ENCODE results near the gene DDN.
A peak's percentile ranks its signal among the peaks of the same experiment; 100 is the strongest.

The DDN gene

DNA sequence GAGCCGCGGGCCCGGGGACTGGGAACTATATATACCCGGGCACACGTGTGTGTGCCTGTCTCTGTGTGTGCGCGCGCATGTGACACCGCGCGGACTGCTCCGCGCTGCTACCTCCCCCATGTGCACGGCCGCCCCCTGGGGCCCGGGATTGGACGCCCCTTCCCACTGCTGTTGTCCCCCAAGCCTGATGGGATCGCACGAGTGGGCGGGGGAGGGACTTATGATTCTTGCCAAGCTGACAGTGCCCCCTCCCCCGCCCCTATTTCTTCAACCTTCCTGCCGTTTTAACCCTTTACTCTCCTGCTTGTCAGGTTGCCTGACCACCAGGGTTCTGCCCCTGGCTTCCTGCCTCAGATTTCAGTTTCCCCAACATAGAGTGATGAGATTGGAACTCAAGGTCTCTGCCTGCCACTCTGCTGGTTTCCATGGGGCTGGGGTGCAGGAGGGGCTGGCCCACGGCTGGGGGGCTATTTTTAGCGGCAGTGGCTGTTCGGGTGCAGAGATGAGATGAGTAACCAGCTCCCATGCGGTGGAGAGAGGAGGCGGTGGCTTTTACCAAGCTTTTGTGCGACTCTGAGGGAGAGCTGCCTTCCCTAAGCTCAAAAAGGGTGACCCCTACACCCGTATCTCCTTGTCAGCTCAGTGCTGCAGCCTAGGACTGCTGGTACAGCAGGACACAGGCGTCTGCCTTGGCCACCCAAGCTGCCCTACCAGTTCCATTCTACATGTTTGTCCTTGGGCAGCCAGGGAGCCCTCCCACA is at the start of gene DDN:
Gene DDN, minus strand, starts transcription at position 5 of the 761 bp plus-strand sequence. CDS start 88 bp downstream, outside the sequence.
- Histone ChIP-seq H3K4me1 (ENCODE audit: control insufficient read depth in 5 of 5, insufficient read depth in 5 of 5, low read length in 5 of 5) (peaks cover 2 to 44% (median 39%) of the 10 kb centered on the region in 5 donors), H3K4me3 (ENCODE audit: low read depth in 1 of 5, low read length in 5 of 5) (peak within 1 kb of the TSS; percentile 38 to 65 (median 53)), H3K27me3 (ENCODE audit: control insufficient read depth in 5 of 5, insufficient read depth in 4 of 5, low read length in 5 of 5) (peaks cover 18 to 57% (median 26%) of the 10 kb centered on the region in 5 donors), H3K9ac (ENCODE audit: low read length in 5 of 5) (peak within 1 kb of the TSS in 1 of 5 donors; percentile 43), H3K9me3 (ENCODE audit: control insufficient read depth in 5 of 5, low read length in 5 of 5) (no peaks in the 10 kb centered on the region), H3K36me3 (ENCODE audit: control insufficient read depth in 5 of 5, insufficient read depth in 5 of 5, low read length in 5 of 5) (peaks cover 3 to 44% (median 39%) of the 10 kb centered on the region in 5 donors), H3K27ac (ENCODE audit: low read depth, low read length) (no peak within 1 kb of the TSS)

DNA sequence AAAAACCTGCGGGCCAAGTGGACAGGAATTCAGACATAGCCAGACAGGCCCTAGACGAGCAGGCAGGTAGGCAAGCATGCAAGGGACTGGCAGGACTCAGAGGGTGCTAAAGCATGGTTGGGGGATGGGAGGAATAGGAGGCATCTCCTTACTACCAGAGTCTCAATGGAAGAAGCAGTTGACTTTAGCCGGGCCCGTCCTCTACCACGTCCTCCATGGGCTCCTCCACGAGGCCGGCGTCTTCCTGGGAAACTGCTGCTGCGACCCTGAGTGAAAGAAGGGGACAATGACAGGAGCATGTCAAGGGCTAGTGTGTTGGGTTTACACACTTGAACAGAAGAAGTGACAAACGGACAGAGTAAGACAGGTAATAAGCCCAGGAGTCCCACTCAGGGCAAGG is 49.8 kb upstream of the DDN start:
- H3K27me3 ChIP-seq (ENCODE audit: control insufficient read depth in 5 of 5, insufficient read depth in 4 of 5, low read length in 5 of 5): no peaks in the 10 kb centered on the region
- H3K4me1 ChIP-seq (ENCODE audit: control insufficient read depth in 5 of 5, insufficient read depth in 5 of 5, low read length in 5 of 5): no peaks in the 10 kb centered on the region
- no peak overlapping the region for H3K27ac ChIP-seq (ENCODE audit: low read depth, low read length)
- no peaks in the 10 kb centered on the region for H3K9me3 ChIP-seq (ENCODE audit: control insufficient read depth in 5 of 5, low read length in 5 of 5)
- H3K36me3 ChIP-seq (ENCODE audit: control insufficient read depth in 5 of 5, insufficient read depth in 5 of 5, low read length in 5 of 5): peaks cover 10 to 100% (median 98%) of the 10 kb centered on the region in 5 donors
- H3K4me3 ChIP-seq (ENCODE audit: low read depth in 1 of 5, low read length in 5 of 5): no peak overlapping the region
- no peak overlapping the region for H3K9ac ChIP-seq (ENCODE audit: low read length in 5 of 5)

DNA sequence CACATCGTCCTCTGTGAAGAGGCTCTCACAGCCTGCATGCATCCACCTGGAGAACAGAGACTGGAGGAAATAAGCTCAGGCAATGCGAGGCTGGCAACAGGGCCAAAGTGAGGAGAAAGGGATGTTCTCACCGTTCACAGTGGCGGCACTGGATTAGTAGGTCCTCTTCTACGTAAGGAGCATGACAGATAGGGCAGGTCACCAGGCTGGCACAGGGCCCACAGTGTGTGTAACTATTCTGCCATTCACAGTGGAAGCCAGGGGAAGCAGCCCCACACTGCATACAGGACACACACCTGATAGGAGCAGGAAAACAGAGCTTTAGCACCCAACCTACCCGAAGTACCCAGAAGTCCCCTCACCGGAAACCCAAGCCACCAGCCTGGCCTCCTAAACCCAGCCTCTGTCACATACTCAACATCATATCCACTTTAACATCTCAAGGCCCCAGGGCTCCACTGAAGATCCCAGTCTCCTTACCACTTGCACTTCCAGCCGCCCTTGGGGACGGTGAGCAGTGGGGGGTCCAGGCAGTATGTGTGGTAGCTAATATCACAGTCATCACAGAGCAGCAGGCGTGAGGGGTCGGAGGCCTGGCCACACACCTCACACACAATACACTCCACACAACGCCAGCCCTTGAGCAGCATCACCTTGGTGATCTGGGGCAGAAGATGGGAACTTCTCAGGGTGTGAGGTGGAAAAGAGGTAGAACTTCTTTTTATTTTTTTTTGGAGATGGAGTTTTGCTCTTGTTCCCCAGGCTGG is 47.1 kb upstream of the DDN start:
- no peaks in the 10 kb centered on the region for H3K9me3 ChIP-seq (ENCODE audit: control insufficient read depth in 5 of 5, low read length in 5 of 5)
- no peak overlapping the region for H3K9ac ChIP-seq (ENCODE audit: low read length in 5 of 5)
- H3K4me3 ChIP-seq (ENCODE audit: low read depth in 1 of 5, low read length in 5 of 5): no peak overlapping the region
- no peaks in the 10 kb centered on the region for H3K27me3 ChIP-seq (ENCODE audit: control insufficient read depth in 5 of 5, insufficient read depth in 4 of 5, low read length in 5 of 5)
- H3K4me1 ChIP-seq (ENCODE audit: control insufficient read depth in 5 of 5, insufficient read depth in 5 of 5, low read length in 5 of 5): no peaks in the 10 kb centered on the region
- H3K36me3 ChIP-seq (ENCODE audit: control insufficient read depth in 5 of 5, insufficient read depth in 5 of 5, low read length in 5 of 5): peaks cover 7 to 100% (median 98%) of the 10 kb centered on the region in 5 donors
- H3K27ac ChIP-seq (ENCODE audit: low read depth, low read length): no peak overlapping the region

DNA sequence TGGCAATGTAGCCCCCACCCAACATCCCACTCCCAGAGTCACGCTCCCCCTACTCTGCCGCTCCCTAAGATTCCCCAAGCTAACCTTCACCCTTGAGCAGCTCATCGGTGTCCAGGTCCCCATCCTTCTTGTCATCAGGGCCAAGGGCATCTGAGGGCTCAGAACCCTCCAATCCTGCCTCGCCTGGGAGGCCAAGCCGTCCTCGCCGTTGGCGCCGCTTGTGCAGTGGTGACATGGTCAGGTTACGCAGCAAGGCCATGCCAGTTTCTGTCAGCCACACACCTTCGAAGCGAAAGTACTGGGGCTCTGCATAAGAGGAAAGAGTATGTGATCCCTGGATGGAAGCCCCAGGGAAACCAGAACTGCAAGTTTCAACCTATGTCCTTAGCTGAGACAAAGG is 45.5 kb upstream of the DDN start:
- Histone ChIP-seq H3K36me3 (ENCODE audit: control insufficient read depth in 5 of 5, insufficient read depth in 5 of 5, low read length in 5 of 5) (peaks cover 7 to 100% (median 98%) of the 10 kb centered on the region in 5 donors), H3K4me1 (ENCODE audit: control insufficient read depth in 5 of 5, insufficient read depth in 5 of 5, low read length in 5 of 5) (no peaks in the 10 kb centered on the region), H3K4me3 (ENCODE audit: low read depth in 1 of 5, low read length in 5 of 5) (no peak overlapping the region), H3K9me3 (ENCODE audit: control insufficient read depth in 5 of 5, low read length in 5 of 5) (no peaks in the 10 kb centered on the region), H3K27ac (ENCODE audit: low read depth, low read length) (no peak overlapping the region), H3K9ac (ENCODE audit: low read length in 5 of 5) (peak overlapping the region in 1 of 5 donors; percentile 46), H3K27me3 (ENCODE audit: control insufficient read depth in 5 of 5, insufficient read depth in 4 of 5, low read length in 5 of 5) (no peaks in the 10 kb centered on the region)

DNA sequence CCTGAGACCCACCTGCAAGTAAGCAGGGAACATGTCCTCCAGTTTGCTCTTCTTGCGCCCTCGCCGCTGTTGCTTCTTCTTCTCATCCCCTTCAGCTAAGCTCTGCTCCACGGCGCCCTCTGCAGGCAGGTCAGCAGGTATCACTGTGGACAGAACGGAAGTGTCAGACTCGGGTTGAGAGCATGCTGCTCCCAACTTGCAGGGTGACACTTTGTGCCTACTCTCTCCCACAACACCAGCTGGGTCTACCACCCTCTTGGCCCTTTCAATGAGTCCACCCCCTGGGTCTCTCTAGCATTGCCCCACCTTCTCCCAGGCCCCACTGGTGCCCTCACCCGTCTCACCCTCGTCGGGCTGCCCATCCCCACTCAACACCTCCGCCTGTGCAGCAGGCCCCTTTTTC is 44.7 kb upstream of the DDN start:
- H3K27ac ChIP-seq (ENCODE audit: low read depth, low read length): no peak overlapping the region
- no peaks in the 10 kb centered on the region for H3K4me1 ChIP-seq (ENCODE audit: control insufficient read depth in 5 of 5, insufficient read depth in 5 of 5, low read length in 5 of 5)
- H3K27me3 ChIP-seq (ENCODE audit: control insufficient read depth in 5 of 5, insufficient read depth in 4 of 5, low read length in 5 of 5): no peaks in the 10 kb centered on the region
- H3K9ac ChIP-seq (ENCODE audit: low read length in 5 of 5): no peak overlapping the region
- peaks cover 7 to 100% (median 98%) of the 10 kb centered on the region in 5 donors for H3K36me3 ChIP-seq (ENCODE audit: control insufficient read depth in 5 of 5, insufficient read depth in 5 of 5, low read length in 5 of 5)
- no peak overlapping the region for H3K4me3 ChIP-seq (ENCODE audit: low read depth in 1 of 5, low read length in 5 of 5)
- no peaks in the 10 kb centered on the region for H3K9me3 ChIP-seq (ENCODE audit: control insufficient read depth in 5 of 5, low read length in 5 of 5)

DNA sequence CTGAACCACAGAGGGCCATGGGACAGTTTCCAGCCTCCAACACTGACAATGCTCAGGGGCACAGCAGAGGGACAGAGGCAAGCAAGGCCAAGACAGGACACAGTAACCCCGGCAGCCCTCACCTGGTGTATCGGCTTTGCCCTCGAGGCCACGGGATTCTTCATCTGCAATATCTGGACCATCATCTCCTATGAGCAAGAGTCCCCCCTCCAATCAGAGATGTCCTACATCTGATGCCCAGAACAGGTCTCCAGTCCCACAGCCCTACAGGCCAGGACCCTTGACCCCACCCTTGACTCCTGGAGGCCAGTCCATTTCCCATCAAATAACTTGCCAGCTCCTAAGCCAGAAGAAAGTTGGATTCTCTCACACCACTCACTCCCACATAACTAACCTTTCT is 44.1 kb upstream of the DDN start:
- H3K36me3 ChIP-seq (ENCODE audit: control insufficient read depth in 5 of 5, insufficient read depth in 5 of 5, low read length in 5 of 5): peaks cover 2 to 100% (median 98%) of the 10 kb centered on the region in 5 donors
- no peaks in the 10 kb centered on the region for H3K27me3 ChIP-seq (ENCODE audit: control insufficient read depth in 5 of 5, insufficient read depth in 4 of 5, low read length in 5 of 5)
- no peaks in the 10 kb centered on the region for H3K9me3 ChIP-seq (ENCODE audit: control insufficient read depth in 5 of 5, low read length in 5 of 5)
- H3K4me1 ChIP-seq (ENCODE audit: control insufficient read depth in 5 of 5, insufficient read depth in 5 of 5, low read length in 5 of 5): no peaks in the 10 kb centered on the region
- no peak overlapping the region for H3K9ac ChIP-seq (ENCODE audit: low read length in 5 of 5)
- H3K27ac ChIP-seq (ENCODE audit: low read depth, low read length): no peak overlapping the region
- no peak overlapping the region for H3K4me3 ChIP-seq (ENCODE audit: low read depth in 1 of 5, low read length in 5 of 5)

DNA sequence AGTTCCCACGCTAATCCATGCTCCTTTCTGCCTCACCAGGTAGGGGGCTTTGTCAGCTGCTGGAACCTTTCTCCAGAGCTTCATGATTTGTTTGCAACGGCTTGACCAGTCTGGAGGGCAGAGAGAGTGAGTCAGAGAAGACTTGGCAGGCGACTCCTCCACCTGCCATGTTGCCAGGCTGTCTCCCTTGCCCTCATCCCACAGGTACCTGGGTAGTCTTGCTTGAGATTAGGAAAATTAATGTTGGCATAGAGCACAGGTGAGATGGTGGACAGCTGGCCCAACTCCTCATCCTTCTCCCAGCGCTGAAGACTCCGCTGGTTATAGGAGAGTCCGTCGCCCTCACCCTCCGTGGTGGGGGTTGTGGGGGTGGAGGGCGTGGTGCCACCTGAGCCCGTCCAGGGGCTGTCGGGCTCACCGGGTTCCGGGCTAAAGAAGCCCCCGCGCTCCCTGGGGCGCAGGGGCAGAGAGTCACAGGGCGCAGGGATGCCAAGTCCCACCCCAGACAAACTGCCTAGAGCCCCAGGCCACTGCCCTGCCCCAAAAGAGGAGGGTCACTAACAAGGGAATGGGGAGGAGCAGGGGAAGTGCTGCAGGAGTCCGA is 42.8 kb upstream of the DDN start:
- peaks cover 0 to 100% (median 98%) of the 10 kb centered on the region in 5 donors for H3K36me3 ChIP-seq (ENCODE audit: control insufficient read depth in 5 of 5, insufficient read depth in 5 of 5, low read length in 5 of 5)
- H3K4me3 ChIP-seq (ENCODE audit: low read depth in 1 of 5, low read length in 5 of 5): no peak overlapping the region
- H3K27ac ChIP-seq (ENCODE audit: low read depth, low read length): no peak overlapping the region
- no peaks in the 10 kb centered on the region for H3K27me3 ChIP-seq (ENCODE audit: control insufficient read depth in 5 of 5, insufficient read depth in 4 of 5, low read length in 5 of 5)
- no peaks in the 10 kb centered on the region for H3K9me3 ChIP-seq (ENCODE audit: control insufficient read depth in 5 of 5, low read length in 5 of 5)
- H3K4me1 ChIP-seq (ENCODE audit: control insufficient read depth in 5 of 5, insufficient read depth in 5 of 5, low read length in 5 of 5): no peaks in the 10 kb centered on the region
- no peak overlapping the region for H3K9ac ChIP-seq (ENCODE audit: low read length in 5 of 5)

DNA sequence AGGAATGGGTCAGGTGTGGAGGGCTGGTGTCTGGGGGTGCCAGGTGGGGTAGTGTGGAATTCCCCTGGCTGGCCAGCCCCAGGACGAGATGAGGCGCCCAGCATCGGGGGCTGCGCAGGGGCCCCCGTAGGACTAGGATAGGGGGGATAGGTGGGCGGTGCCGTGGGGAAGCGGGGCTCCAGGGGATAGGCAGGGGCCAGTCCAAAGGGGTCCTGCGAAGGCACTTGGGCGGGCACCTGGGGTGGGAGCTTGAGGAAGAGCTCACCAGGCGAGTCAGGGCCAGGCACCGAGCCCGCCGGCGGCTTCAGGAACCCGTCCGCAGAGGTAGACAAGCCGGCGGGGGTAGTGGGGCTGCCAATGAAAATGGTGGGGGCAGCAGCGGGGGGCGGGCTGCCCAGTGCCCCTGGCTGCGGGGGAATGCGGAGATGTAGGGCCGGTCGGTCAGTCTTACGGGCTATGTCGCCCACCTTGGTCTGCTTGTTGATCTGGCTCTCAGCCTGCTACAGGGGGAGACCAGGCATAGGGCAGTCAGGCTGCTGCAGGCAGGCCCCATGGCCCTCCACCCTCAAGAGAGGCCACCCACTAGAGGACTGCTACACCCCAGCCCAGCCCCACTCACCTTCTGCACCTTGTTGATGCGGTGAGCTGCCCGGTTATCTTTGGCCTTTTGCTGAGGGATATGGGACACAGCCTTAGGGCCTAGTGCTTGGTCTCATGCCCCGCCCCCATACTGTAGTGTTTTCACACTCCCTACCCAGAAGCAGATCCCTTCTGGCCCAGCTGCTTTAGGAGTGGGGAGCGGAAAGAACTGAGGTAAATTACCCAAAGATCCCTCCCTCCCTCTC is 42.1 kb upstream of the DDN start:
- Histone ChIP-seq H3K27me3 (ENCODE audit: control insufficient read depth in 5 of 5, insufficient read depth in 4 of 5, low read length in 5 of 5) (no peaks in the 10 kb centered on the region), H3K9me3 (ENCODE audit: control insufficient read depth in 5 of 5, low read length in 5 of 5) (no peaks in the 10 kb centered on the region), H3K4me1 (ENCODE audit: control insufficient read depth in 5 of 5, insufficient read depth in 5 of 5, low read length in 5 of 5) (no peaks in the 10 kb centered on the region), H3K4me3 (ENCODE audit: low read depth in 1 of 5, low read length in 5 of 5) (no peak overlapping the region), H3K36me3 (ENCODE audit: control insufficient read depth in 5 of 5, insufficient read depth in 5 of 5, low read length in 5 of 5) (peaks cover 2 to 98% (median 97%) of the 10 kb centered on the region in 5 donors), H3K27ac (ENCODE audit: low read depth, low read length) (no peak overlapping the region), H3K9ac (ENCODE audit: low read length in 5 of 5) (no peak overlapping the region)

DNA sequence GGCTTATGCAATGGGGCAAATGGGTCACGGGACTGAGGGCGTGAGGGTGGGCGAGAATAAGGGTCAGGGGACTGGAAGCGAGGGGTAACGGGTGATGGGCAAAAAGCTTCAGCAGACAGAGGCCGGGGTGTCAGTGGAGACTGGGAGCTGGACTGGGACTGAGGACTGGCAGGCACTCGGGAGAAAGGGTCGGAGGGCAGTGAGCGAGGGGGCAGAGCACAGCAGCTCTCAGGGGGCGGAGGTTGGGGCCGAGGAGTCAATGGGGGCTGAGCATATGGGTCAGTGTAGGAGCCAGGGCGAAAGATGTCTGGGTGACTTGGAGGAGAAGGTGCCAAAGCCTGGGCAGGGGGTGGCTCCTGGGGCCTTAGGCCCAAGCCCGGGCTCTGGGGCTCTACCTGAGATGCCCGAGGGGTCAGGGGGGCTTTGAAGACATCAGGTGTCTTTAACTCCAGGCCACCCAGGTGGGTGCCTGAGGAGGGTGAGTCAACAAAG is 41.2 kb upstream of the DDN start:
- no peaks in the 10 kb centered on the region for H3K4me1 ChIP-seq (ENCODE audit: control insufficient read depth in 5 of 5, insufficient read depth in 5 of 5, low read length in 5 of 5)
- peaks cover 2 to 93% (median 89%) of the 10 kb centered on the region in 5 donors for H3K36me3 ChIP-seq (ENCODE audit: control insufficient read depth in 5 of 5, insufficient read depth in 5 of 5, low read length in 5 of 5)
- no peaks in the 10 kb centered on the region for H3K9me3 ChIP-seq (ENCODE audit: control insufficient read depth in 5 of 5, low read length in 5 of 5)
- no peaks in the 10 kb centered on the region for H3K27me3 ChIP-seq (ENCODE audit: control insufficient read depth in 5 of 5, insufficient read depth in 4 of 5, low read length in 5 of 5)
- H3K9ac ChIP-seq (ENCODE audit: low read length in 5 of 5): no peak overlapping the region
- no peak overlapping the region for H3K4me3 ChIP-seq (ENCODE audit: low read depth in 1 of 5, low read length in 5 of 5)
- H3K27ac ChIP-seq (ENCODE audit: low read depth, low read length): no peak overlapping the region
